ENCODE measurements around the gene FGF19. TPM values are rescaled to one million over a fixed set of nuclear protein-coding genes. Genes with fewer than 3 reads are reported as not detected.

The FGF19 gene
- total and polyA plus RNA-seq, 2 donors (not counting 1 experiment from before 2014, with no cell fraction given): not detected

DNA sequence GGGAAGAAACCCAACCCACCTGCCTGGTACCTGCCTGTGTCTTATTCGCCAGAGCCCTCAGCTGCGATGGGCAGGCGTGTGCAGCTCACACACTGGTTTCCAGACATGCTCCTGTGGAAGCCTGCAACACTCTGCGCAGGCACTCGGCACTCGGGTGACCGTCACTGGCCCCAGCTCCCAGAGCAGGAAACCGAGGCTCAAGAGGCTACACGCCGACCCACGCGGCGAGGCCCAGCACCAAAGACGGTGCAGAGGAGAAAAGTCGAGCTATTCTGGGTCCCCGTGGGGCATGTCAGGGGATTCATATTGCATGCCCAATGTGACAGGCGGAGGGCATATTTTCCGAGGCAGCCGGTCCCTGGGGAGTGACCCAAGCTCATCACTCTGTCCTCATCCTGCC, 11.6 kb upstream of the FGF19 start:
- no peak overlapping the region for H3K4me3 ChIP-seq (replicated peaks in 1 of 4; ENCODE audit: control extremely low read depth in 1 of 4, insufficient read depth in 1 of 4, low read depth in 3 of 4, low read length in 4 of 4)
- H3K4me2 ChIP-seq (ENCODE audit: extremely low read depth, insufficient read depth, low read length): no peak overlapping the region
- H4K20me1 ChIP-seq (ENCODE audit: control insufficient read depth, extremely low read depth, insufficient read depth, low read length): no peaks in the 10 kb centered on the region
- no peaks in the 10 kb centered on the region for H3K36me3 ChIP-seq (ENCODE audit: control insufficient read depth, insufficient read depth, low read length)
- H3K27ac ChIP-seq (ENCODE audit: insufficient read depth, low read length): no peak overlapping the region
- H3K27me3 ChIP-seq (ENCODE audit: control insufficient read depth, insufficient read depth, low read length): peaks cover 16% of the 10 kb centered on the region
- TF ChIP-seq CTCF (conservative IDR thresholded peaks at IDR 0.05 in 1 of 2, IDR thresholded peaks at IDR 0.05 in 1 of 2; ENCODE audit: low read depth in 1 of 2, low read length in 2 of 2) (no peak), EZH2 (IDR thresholded peaks at IDR 0.05; ENCODE audit: low read length, missing control alignments) (no peak)
- H3K4me1 ChIP-seq (ENCODE audit: control insufficient read depth, extremely low read depth, insufficient read depth, low read length): no peaks in the 10 kb centered on the region
- no peaks in the 10 kb centered on the region for H3K9me3 ChIP-seq (ENCODE audit: control insufficient read depth, insufficient read depth, low read depth, low read length)
- H3K9ac ChIP-seq (ENCODE audit: insufficient read depth, low read length): no peak overlapping the region
- no peak overlapping the region for H2AFZ ChIP-seq (ENCODE audit: low read length)
- DNase-seq (ENCODE audit: low read depth in 2 of 2): no peak
- H3K79me2 ChIP-seq (ENCODE audit: control insufficient read depth, insufficient read depth, low read length): no peaks in the 10 kb centered on the region

GRCh38 chr11:69711822-69712801, 8.3 kb upstream of the FGF19 start:
- no peak for DNase-seq (ENCODE audit: low read depth in 2 of 2)
- H3K27ac ChIP-seq (ENCODE audit: insufficient read depth, low read length): no peak overlapping the region
- TF ChIP-seq EZH2 (IDR thresholded peaks at IDR 0.05; ENCODE audit: low read length, missing control alignments) (no peak), CTCF (conservative IDR thresholded peaks at IDR 0.05 in 1 of 2, IDR thresholded peaks at IDR 0.05 in 1 of 2; ENCODE audit: low read depth in 1 of 2, low read length in 2 of 2) (no peak)
- no peaks in the 10 kb centered on the region for H3K36me3 ChIP-seq (ENCODE audit: control insufficient read depth, insufficient read depth, low read length)
- H3K4me2 ChIP-seq (ENCODE audit: extremely low read depth, insufficient read depth, low read length): no peak overlapping the region
- no peak overlapping the region for H3K4me3 ChIP-seq (replicated peaks in 1 of 4; ENCODE audit: control extremely low read depth in 1 of 4, insufficient read depth in 1 of 4, low read depth in 3 of 4, low read length in 4 of 4)
- H3K27me3 ChIP-seq (ENCODE audit: control insufficient read depth, insufficient read depth, low read length): peaks cover 5% of the 10 kb centered on the region
- no peaks in the 10 kb centered on the region for H3K79me2 ChIP-seq (ENCODE audit: control insufficient read depth, insufficient read depth, low read length)
- H3K9me3 ChIP-seq (ENCODE audit: control insufficient read depth, insufficient read depth, low read depth, low read length): no peaks in the 10 kb centered on the region
- H3K4me1 ChIP-seq (ENCODE audit: control insufficient read depth, extremely low read depth, insufficient read depth, low read length): no peaks in the 10 kb centered on the region
- no peak overlapping the region for H3K9ac ChIP-seq (ENCODE audit: insufficient read depth, low read length)
- no peak overlapping the region for H2AFZ ChIP-seq (ENCODE audit: low read length)
- no peaks in the 10 kb centered on the region for H4K20me1 ChIP-seq (ENCODE audit: control insufficient read depth, extremely low read depth, insufficient read depth, low read length)

DNA sequence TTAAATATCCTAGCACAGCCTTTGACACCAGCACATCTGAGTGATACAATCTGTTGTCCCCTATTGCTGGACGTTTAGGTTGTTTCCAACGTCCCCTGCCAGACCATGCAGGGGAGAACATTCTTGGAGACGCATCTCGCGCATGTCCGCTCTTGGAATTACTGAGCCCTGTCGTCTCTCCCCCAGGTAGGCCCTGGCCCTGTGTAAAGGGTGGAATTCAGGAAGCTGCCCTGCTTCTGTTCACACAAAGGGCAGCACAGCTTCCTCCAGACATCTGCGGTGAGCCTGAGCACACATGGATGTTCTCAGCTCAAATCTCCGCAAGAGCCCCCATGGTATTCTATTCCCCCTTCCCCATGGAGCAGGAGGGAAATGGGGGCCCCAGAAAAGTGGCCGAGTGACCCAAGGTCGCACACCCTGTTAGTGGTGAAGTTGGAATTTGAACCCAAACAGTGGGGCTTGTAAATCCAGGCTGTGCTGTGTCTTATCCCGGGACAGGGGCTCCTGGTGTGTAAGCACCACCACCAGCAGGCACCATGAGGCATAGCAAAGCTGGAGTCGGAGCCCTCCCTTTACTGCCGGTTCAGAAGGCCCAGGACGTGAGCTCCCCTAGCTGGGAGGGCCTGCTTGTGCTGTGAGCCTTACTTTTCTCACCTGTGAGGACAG, 5.0 kb upstream of the FGF19 start:
- Histone ChIP-seq H3K27me3 (ENCODE audit: control insufficient read depth, insufficient read depth, low read length) (peaks cover 22% of the 10 kb centered on the region), H3K4me3 (replicated peaks in 1 of 4; ENCODE audit: control extremely low read depth in 1 of 4, insufficient read depth in 1 of 4, low read depth in 3 of 4, low read length in 4 of 4) (no peak overlapping the region), H4K20me1 (ENCODE audit: control insufficient read depth, extremely low read depth, insufficient read depth, low read length) (no peaks in the 10 kb centered on the region), H3K9ac (ENCODE audit: insufficient read depth, low read length) (no peak overlapping the region), H3K79me2 (ENCODE audit: control insufficient read depth, insufficient read depth, low read length) (no peaks in the 10 kb centered on the region), H3K4me1 (ENCODE audit: control insufficient read depth, extremely low read depth, insufficient read depth, low read length) (no peaks in the 10 kb centered on the region), H3K27ac (ENCODE audit: insufficient read depth, low read length) (no peak overlapping the region), H3K9me3 (ENCODE audit: control insufficient read depth, insufficient read depth, low read depth, low read length) (no peaks in the 10 kb centered on the region), H3K36me3 (ENCODE audit: control insufficient read depth, insufficient read depth, low read length) (no peaks in the 10 kb centered on the region), H3K4me2 (ENCODE audit: extremely low read depth, insufficient read depth, low read length) (no peak overlapping the region), H2AFZ (ENCODE audit: low read length) (no peak overlapping the region)
- no peak for DNase-seq (ENCODE audit: low read depth in 2 of 2)
- no peak for TF ChIP-seq CTCF (conservative IDR thresholded peaks at IDR 0.05 in 1 of 2, IDR thresholded peaks at IDR 0.05 in 1 of 2; ENCODE audit: low read depth in 1 of 2, low read length in 2 of 2)
- no peak for TF ChIP-seq EZH2 (IDR thresholded peaks at IDR 0.05; ENCODE audit: low read length, missing control alignments)

Data from fibroblast of lung (primary cell).